Measurements from ENCODE around the gene NF1.

DNA sequence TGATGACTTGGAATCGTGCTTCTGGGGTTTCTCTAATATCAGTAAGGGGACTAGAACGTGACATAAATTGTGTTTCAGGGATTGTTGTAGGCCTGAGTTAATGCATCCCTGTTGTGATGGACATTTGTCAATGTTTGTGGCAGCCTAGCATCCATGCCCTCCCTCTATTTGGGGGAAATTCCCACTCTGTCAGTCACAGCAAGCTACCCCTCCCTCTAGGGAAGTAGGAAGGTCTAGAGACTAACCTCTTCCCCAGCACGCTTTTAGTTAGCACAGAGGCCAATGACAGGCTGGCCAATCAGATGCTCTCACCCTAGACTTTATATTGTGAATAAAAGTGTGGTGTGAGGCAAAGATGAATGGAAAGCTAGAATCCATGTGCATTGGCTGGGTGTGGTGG, 32.4 kb upstream of the NF1 start:
- TF ChIP-seq, protein P1, sequence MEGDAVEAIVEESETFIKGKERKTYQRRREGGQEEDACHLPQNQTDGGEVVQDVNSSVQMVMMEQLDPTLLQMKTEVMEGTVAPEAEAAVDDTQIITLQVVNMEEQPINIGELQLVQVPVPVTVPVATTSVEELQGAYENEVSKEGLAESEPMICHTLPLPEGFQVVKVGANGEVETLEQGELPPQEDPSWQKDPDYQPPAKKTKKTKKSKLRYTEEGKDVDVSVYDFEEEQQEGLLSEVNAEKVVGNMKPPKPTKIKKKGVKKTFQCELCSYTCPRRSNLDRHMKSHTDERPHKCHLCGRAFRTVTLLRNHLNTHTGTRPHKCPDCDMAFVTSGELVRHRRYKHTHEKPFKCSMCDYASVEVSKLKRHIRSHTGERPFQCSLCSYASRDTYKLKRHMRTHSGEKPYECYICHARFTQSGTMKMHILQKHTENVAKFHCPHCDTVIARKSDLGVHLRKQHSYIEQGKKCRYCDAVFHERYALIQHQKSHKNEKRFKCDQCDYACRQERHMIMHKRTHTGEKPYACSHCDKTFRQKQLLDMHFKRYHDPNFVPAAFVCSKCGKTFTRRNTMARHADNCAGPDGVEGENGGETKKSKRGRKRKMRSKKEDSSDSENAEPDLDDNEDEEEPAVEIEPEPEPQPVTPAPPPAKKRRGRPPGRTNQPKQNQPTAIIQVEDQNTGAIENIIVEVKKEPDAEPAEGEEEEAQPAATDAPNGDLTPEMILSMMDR (IDR thresholded peaks at IDR 0.05): no peak
- TF ChIP-seq POLR2A (IDR thresholded peaks at IDR 0.05): no peak
